Right lobe of liver (tissue), 4 donors: ENCODE measurements around the gene PCNX1.
"Not testable (repeated sequence)": the region's sequence is repeated elsewhere in the genome, so short reads cannot be mapped to it uniquely, and the experiment has no call there.

Experiments used
- POLR2A ChIP-seq: fragments of 450-650 bp; IDR thresholded peaks from one replicate; pipeline ENCODE4 v1.6.1; 2017; ENCODE audit warnings: antibody characterized with exemption, mild to moderate bottlenecking
- TF ChIP-seq, protein P1 (sequence below), 4 donors: fragments of 200-600 bp in 3 of 4; fragments of 450-650 bp in 1 of 4; IDR thresholded peaks; one replicate each; pipeline versions ENCODE4 v1.5.1 to v1.8.0; 2016 to 2022; ENCODE audit warnings: antibody characterized with exemption in 4 of 4, mild to moderate bottlenecking in 2 of 4
- donor health status: DM: no; HTN: no; CAD: no.
- donor health status: DM: no; HTN: no; CAD: no.
- donor health status: DM: no; HTN: yes; CAD: no.

DNA sequence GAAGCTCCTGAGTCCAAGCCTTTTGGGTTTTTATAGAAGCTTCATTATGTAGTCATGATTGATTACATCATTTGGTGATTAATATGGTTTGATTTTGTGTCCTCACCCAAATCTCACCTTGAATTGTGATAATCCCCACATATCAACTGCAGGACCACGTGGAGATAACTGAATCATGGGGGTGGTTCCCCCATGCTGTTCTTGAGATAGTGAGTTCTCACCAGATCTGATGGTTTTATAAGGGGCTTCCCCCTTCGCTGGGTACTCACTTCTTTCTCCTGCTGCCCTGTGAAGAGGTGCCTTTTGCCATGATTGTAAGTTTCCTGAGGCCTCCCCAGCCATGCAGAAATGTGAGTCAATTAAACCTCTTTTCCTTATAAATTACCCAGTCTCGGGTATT, 35.5 kb downstream of the PCNX1 start:
- TF ChIP-seq POLR2A = not testable (repeated sequence)
- TF ChIP-seq, protein P1, sequence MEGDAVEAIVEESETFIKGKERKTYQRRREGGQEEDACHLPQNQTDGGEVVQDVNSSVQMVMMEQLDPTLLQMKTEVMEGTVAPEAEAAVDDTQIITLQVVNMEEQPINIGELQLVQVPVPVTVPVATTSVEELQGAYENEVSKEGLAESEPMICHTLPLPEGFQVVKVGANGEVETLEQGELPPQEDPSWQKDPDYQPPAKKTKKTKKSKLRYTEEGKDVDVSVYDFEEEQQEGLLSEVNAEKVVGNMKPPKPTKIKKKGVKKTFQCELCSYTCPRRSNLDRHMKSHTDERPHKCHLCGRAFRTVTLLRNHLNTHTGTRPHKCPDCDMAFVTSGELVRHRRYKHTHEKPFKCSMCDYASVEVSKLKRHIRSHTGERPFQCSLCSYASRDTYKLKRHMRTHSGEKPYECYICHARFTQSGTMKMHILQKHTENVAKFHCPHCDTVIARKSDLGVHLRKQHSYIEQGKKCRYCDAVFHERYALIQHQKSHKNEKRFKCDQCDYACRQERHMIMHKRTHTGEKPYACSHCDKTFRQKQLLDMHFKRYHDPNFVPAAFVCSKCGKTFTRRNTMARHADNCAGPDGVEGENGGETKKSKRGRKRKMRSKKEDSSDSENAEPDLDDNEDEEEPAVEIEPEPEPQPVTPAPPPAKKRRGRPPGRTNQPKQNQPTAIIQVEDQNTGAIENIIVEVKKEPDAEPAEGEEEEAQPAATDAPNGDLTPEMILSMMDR (IDR thresholded peaks at IDR 0.05) = not testable (repeated sequence)
